GM18498 (cell line): ENCODE measurements around the gene KIF25.
"Not testable (repeated sequence)": the region's sequence is repeated elsewhere in the genome, so short reads cannot be mapped to it uniquely, and the experiment has no call there.

Experiments
- ATAC-seq: cut with Tn5 transposase; IDR thresholded peaks from one replicate; pipeline ENCODE4 v1.9.1; 2021; ENCODE audit warnings: mild to moderate bottlenecking, moderate library complexity; ENCODE audit not compliant: unreplicated experiment

The KIF25 gene

GRCh38 chr6:168062346-168063289, 65.1 kb downstream of the KIF25 start:
- no peak for ATAC-seq

DNA sequence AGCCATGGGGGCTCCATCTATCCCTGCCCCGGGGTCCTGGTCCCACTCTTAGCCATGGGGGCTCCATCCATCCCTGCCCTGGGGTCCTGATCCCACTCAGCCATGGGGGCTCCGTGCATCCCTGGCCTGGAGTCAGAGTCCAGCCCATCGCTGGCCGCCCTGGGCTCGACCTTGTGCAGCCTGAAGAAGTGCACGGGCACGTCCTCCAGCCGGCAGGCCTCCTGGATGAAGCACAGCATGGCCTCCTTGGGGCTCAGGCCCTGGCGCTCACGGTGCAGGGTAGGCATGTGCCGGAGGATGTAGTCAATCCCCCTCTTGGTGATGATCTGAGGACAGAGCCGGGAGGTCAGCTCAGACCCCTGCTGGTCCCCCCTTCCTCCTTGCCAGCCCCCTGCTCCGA, 66.0 kb downstream of the KIF25 start:
- no peak for ATAC-seq

- no peak for ATAC-seq
Observed at GRCh38 chr6:168064226-168064807, 66.8 kb downstream of the KIF25 start.

GRCh38 chr6:168067081-168067759, 69.7 kb downstream of the KIF25 start:
- no peak for ATAC-seq

GRCh38 chr6:168070804-168071203, 73.3 kb downstream of the KIF25 start:
- ATAC-seq, result no peak

GRCh38 chr6:168071620-168072019, 74.1 kb downstream of the KIF25 start:
- no peak for ATAC-seq

- ATAC-seq, result no peak
Observed at GRCh38 chr6:168072261-168072660, 74.8 kb downstream of the KIF25 start.

DNA sequence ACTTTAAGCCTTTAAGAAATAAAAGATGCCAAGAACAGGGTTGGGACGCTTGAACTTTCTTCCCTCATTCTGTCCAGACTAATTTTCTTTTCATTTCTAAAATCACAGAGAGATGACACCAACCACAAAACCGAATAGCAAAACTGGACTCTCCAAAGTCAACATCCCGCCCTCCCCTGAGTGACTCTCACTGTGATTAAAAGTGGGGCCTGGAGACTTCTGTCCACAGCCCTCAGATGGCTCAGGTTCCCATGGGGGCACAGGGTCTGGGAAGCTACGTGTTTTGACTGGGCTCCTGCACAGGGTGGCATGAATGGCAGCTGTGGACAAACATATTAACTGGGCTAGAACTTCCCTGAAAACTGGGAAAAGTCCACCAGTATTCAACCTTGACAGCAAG, 75.3 kb downstream of the KIF25 start:
- no peak for ATAC-seq

DNA sequence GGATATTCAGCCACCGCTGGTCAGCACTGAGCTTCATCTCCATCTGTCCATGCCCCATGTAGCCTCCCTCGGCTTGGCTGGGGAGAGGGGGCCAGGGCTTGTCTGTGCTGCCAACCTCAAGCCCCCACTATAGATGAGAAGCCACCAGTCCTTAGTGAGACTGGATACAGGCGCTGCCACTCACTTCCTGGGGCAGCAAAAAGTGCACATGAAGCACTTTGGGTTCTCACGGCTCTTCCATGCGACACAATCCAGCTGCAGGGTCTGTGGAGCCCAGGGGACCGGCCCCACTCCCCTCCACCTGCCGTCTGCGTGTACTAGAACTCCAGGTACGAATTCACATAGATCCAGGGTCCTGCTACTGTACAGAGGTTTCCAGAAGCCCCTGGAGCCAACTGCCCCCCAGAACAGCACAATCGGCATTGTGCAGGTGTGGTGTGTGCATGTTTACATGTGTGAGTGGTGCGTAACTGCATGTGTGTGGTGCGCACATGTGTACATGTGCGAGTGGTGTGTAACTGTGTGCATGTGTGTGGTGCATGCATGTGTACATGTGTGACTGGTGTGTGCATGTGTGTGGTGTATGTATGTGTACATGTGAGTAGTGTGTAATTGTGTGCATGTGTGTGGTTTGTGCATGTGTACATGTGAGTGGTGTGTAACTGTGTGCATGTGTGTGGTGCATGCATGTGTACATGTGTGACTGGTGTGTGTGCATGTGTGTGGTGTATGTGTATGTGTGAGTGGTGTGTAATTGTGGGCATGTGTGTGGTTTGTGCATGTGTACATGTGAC, 76.7 kb downstream of the KIF25 start:
- ATAC-seq, result no peak

DNA sequence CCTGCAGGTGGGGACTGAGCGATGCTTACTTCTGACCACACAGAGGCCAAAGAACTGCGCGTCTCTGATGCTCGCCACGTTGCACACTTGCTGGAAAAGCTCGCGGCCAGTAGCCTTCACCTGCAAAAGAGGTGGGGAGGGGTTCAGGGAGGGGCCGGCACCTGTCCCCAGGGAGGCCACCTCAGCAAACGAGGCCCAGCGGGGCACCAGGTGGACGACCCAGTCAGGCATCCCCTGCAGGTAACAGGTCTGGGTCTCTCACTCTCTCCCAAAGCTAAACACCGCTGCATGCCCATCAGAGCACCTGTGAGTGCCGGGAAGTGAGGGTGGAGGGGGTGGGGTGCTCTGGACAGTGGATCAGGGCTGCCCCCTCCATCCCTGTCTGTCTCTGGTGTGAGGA, 77.7 kb downstream of the KIF25 start:
- ATAC-seq, result no peak

DNA sequence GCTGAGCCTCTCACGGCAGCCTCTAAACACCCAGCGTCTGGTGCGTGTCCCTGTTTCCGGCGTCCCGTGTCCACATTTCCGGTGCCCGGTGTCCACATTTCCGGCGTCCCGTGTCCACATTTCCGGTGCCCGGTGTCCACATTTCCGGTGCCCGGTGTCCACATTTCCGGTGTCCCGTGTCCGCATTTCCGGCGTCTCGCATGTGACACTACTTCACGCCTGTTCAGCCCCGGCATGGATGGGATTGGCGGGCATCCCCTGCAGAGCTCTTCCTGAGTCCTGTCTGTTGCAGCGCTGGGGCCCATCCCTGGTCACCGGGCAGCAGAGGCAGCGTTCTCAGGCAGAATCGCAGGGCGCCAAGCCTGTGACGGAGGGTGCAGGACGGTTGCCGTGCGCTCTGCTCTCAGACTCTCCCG, 78.3 kb downstream of the KIF25 start:
- ATAC-seq, result no peak

GRCh38 chr6:168077401-168077800, 79.9 kb downstream of the KIF25 start:
- ATAC-seq, result not testable (repeated sequence)

GRCh38 chr6:168078175-168078942, 80.9 kb downstream of the KIF25 start:
- no peak for ATAC-seq

- no peak for ATAC-seq
Observed at GRCh38 chr6:168078943-168079405, 81.5 kb downstream of the KIF25 start, which contains the start of gene FRMD1. TSS of gene FRMD1 (minus strand) at chr6:168079212. CDS start at chr6:168079094, 118 bp downstream.

GRCh38 chr6:168080393-168081077, 83.1 kb downstream of the KIF25 start:
- no peak for ATAC-seq

DNA sequence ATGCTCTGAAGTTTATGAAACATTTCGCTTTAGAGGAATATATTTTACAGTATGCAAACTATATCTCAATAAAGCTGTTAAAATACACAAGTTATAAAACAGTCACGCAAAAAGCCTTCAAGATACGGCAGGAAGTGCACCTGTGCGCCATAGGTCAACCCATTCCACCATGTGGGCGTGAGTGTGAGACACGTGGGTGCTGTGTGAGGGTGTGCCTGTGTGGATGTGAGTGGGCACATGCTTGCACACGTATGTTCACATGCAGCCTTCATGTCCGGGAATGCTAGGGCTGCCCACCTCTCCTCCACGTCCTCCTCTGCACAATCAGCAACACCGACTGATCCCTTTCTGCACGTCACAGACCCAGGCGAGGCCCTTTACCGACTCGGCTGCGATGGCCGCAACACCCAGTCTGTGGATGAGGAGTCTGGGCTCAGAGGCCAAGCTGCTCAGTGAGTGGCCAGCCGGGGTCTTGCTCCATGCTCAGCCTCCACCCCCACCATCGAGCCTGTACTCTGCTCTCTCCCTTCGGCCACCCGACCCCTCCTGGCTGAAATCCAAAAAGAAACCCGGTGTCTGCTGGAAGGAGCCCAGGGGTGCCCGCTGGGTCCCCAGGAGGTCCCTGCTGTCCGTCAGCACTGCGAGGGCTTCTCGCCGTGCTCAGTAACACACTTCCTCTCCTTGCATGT, 84.5 kb downstream of the KIF25 start:
- no peak for ATAC-seq

- ATAC-seq, result no peak
Observed at GRCh38 chr6:168082860-168083513, 85.5 kb downstream of the KIF25 start.

GRCh38 chr6:168083514-168083885, 86.0 kb downstream of the KIF25 start:
- no peak for ATAC-seq
